Spleen (tissue), 11 donors: Measurements from ENCODE around the gene ADAP1. TPM values are rescaled to one million over a fixed set of nuclear protein-coding genes. Genes with fewer than 3 reads are reported as not detected.
"Not testable (repeated sequence)": the region's sequence is repeated elsewhere in the genome, so short reads cannot be mapped to it uniquely, and the experiment has no call there.

ENCODE experiments used
- DNase-seq: peaks from one replicate; pipeline ENCODE4 v3.0.0-alpha.2; 2020
- H3K27ac ChIP-seq, 8 donors: fragments of 200-600 bp; sonication (generic) in 7 of 8; 1 replicate in 4 of 8; 2 replicates in 4 of 8; pipeline versions ENCODE4 v1.5.0 to v1.8.0; 2016 to 2021; ENCODE audit warnings: inconsistent platforms in 4 of 8, mild to moderate bottlenecking in 4 of 8, moderate library complexity in 1 of 8
- H3K27me3 ChIP-seq, 7 donors: fragments of 200-600 bp; sonication (generic) in 6 of 7; replicated peaks in 1 of 7; 1 replicate in 4 of 7; 2 replicates in 3 of 7; pipeline versions ENCODE4 v1.5.0 to v1.8.0; 2016 to 2021; ENCODE audit warnings: inconsistent platforms in 3 of 7, mild to moderate bottlenecking in 1 of 7
- H3K36me3 ChIP-seq, 6 donors: fragments of 200-600 bp; sonication (generic) in 5 of 6; 1 replicate in 4 of 6; 2 replicates in 2 of 6; pipeline versions ENCODE4 v1.5.0 to v1.8.0; 2016 to 2021; ENCODE audit warnings: inconsistent platforms in 2 of 6
- H3K4me1 ChIP-seq, 6 donors: fragments of 200-600 bp; sonication (generic) in 5 of 6; 1 replicate in 3 of 6; 2 replicates in 3 of 6; pipeline versions ENCODE4 v1.5.0 to v1.8.0; 2016 to 2021; ENCODE audit warnings: inconsistent platforms in 3 of 6
- H3K4me3 ChIP-seq, 8 donors: fragments of 200-600 bp; sonication (generic) in 7 of 8; 1 replicate in 4 of 8; 2 replicates in 4 of 8; pipeline versions ENCODE4 v1.5.0 to v1.8.0; 2016 to 2021; ENCODE audit warnings: inconsistent platforms in 4 of 8, mild to moderate bottlenecking in 4 of 8, moderate library complexity in 2 of 8
- H3K9me3 ChIP-seq, 8 donors: fragments of 200-600 bp; sonication (generic) in 7 of 8; 1 replicate in 4 of 8; 2 replicates in 4 of 8; pipeline versions ENCODE4 v1.5.0 to v1.8.0; 2016 to 2021; ENCODE audit warnings: inconsistent platforms in 4 of 8
- POLR2A ChIP-seq, 3 donors: fragments of 450-650 bp; IDR thresholded peaks; one replicate each; pipeline ENCODE4 v1.5.1; 2017; ENCODE audit warnings: antibody characterized with exemption in 3 of 3, mild to moderate bottlenecking in 1 of 3
- POLR2AphosphoS5 ChIP-seq, 3 donors: sonication (generic); formaldehyde crosslinking; IDR thresholded peaks; one replicate each; pipeline ENCODE4 v1.5.1; 2017; ENCODE audit warnings: antibody characterized with exemption in 3 of 3
- WGBS, 5 donors: extraction: QIAGEN DNeasy Blood & Tissue Kit in 3 of 5; methylation state at CpG; one replicate each; pipeline versions ENCODE4 v1.1.5 to v1.1.7; 2013 to 2018; 5-methylcytosine and 5-hydroxymethylcytosine counted together
- intact Hi-C: fragments of 100-400 bp; cut with DNase I; formaldehyde crosslinking; loops from one replicate; pipeline ENCODE4 v1.15.0; 2023; ENCODE audit warnings: low total_unique reads
- polyA plus RNA-seq, 3 donors: library from polyadenylated mRNA; stranded (reverse); fragments of 200-250 nt; gene quantifications; one replicate each; pipeline ENCODE4 v1.2.1, GENCODE V29; 2013
- total RNA-seq, 7 donors: library from RNA; depleted of rRNA in 3 of 7; stranded (reverse); fragments of >200 nt in 3 of 7; fragmentation: NEBNext Ultra II Directional in 4 of 7; extraction: Animal tissue kit (Norgen Biotek cat#: 25700) in 4 of 7; gene quantifications; one replicate each; pipeline versions ENCODE4 v1.1.0 to v1.2.1, GENCODE V29; 2016 to 2021
- TF ChIP-seq, protein P1 (sequence below), 11 experiments: fragments of 200-600 bp in 7 of 11; fragments of 450-650 bp in 4 of 11; sonication (generic) in 4 of 11; IDR thresholded peaks in 8 of 11; conservative IDR thresholded peaks in 3 of 11; 1 replicate in 7 of 11; 2 replicates in 4 of 11; pipeline versions ENCODE4 v1.4.0 to v1.8.0; 2016 to 2021; ENCODE audit warnings: antibody characterized with exemption in 11 of 11, inconsistent platforms in 4 of 11, mild to moderate bottlenecking in 1 of 11
- donor health status: healthy with polysubstance abuse.
- donor health status: DM: no; HTN: no; CAD: no; lungs with moderate emphysema.
- donor health status: DM: no; HTN: no; CAD: no.
- donor health status: Bipolar disorder and iron deficiency.
- donor health status: healthy.
- donor health status: DM: no; HTN: no; CAD: no.
- donor health status: DM: yes; HTN: yes; CAD: no.

ADAP1 gene
- total and polyA plus RNA-seq, 10 donors = 8.7 to 38.6 (median 22.7) TPM

DNA sequence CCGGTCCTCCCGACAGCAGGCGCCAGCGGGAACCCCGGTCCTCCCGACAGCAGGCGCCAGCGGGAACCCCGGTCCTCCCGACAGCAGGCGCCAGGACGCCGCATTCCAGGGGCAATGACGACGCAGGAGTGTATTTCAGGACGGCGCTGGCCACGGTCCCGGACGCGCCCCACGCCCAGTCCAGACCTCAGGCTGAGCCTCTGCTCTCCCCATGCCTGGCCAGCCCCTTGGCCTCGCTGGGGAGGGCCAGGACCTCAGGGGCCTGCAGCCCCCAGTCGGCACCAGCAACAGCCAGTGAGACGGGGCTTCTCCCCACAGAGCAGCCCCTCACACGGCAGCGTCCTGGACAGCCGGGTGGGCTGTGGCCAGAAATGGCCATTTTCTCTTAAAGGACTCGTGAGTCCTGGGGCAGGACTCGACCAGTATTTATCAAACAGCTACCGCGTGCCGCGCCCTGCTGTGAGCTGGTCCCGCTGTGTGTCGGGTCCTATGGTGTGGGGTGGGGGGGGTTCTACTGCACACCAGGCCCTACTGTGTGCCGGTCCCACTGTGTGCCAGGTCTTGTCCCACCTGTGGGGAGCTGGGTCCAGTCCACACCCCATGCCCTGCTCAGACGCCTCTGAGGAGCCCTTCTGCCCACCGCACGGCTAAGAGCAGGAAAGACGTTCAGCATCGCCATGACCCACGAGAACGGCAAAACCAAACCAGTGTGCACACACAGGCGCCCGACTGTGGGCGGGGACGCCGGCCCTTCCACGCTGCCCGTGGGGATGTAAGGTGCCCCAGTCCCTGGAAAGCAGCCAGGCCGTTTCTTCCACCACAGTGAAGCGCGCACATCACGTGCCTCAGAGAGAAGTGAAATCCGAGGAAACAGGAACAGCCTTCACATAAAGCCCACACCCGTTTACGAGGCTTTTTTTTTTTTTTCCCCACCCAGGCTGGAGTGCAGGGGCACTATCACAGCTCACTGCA is 44.8 kb downstream of the ADAP1 start:
- Histone ChIP-seq H3K4me1 (peaks cover 21 to 66% (median 29%) of the 10 kb centered on the region in 6 donors), H3K9me3 (no peaks in the 10 kb centered on the region), H3K4me3 (peak overlapping the region; percentile 17 to 57 (median 34)), H3K36me3 (peaks cover 0 to 11% (median 0%) of the 10 kb centered on the region in 6 donors), H3K27ac (peak overlapping the region in 5 of 8 donors; percentile 44 to 71 (median 51)), H3K27me3 (peaks cover 0 to 3% (median 0%) of the 10 kb centered on the region in 7 donors)
- DNase-seq = peak; percentile 92
- intact Hi-C loops = loop anchor here (10.0 kb wide), 1 partner anchor 45 kb away; the partner anchor contains the start of gene ADAP1
- 11 to 24% (median 20%) methylated on average over 33 to 56 of the region's 58 CpGs for WGBS, 5 donors
- TF ChIP-seq POLR2AphosphoS5 (IDR thresholded peaks at IDR 0.05) (peak; percentile 58 to 79 (median 66)), POLR2A (IDR thresholded peaks at IDR 0.05) (no peak)
- TF ChIP-seq, protein P1, sequence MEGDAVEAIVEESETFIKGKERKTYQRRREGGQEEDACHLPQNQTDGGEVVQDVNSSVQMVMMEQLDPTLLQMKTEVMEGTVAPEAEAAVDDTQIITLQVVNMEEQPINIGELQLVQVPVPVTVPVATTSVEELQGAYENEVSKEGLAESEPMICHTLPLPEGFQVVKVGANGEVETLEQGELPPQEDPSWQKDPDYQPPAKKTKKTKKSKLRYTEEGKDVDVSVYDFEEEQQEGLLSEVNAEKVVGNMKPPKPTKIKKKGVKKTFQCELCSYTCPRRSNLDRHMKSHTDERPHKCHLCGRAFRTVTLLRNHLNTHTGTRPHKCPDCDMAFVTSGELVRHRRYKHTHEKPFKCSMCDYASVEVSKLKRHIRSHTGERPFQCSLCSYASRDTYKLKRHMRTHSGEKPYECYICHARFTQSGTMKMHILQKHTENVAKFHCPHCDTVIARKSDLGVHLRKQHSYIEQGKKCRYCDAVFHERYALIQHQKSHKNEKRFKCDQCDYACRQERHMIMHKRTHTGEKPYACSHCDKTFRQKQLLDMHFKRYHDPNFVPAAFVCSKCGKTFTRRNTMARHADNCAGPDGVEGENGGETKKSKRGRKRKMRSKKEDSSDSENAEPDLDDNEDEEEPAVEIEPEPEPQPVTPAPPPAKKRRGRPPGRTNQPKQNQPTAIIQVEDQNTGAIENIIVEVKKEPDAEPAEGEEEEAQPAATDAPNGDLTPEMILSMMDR (IDR thresholded peaks at IDR 0.05 in 8 of 11, conservative IDR thresholded peaks at IDR 0.05 in 3 of 11) = no peak

DNA sequence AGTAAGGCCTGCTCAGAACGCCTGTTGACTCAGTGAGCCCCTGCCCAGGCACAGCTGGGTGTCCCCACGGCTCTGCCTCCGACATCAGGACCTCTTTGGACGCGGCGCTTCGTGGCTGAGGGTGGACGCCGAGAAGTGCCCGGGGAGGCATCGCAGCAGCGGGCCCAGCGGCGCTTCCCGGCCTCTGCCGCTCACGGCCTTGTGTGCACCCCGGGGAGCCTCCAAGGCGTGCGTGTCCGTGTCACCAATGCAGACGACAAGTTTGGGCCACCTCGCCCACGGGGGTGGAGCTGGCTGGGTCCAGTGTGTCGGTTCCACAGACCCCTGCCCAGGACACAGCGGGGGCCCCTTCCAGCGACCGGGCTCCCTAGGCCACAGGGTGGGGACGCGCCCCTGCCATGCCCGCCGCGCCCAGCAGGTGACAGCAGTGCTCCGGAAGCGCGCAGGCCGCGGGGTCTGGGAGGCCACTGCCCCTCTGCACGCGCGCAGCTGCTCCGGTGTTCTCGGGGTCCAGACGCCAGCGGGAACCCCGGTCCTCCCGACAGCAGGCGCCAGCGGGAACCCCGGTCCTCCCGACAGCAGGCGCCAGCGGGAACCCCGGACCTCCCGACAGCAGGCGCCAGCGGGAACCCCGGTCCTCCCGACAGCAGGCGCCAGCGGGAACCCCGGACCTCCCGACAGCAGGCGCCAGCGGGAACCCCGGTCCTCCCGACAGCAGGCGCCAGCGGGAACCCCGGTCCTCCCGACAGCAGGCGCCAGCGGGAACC is 45.7 kb downstream of the ADAP1 start:
- H3K4me3 ChIP-seq = peak overlapping the region in 7 of 8 donors; percentile 24 to 57 (median 35)
- peaks cover 21 to 64% (median 29%) of the 10 kb centered on the region in 6 donors for H3K4me1 ChIP-seq
- peaks cover 0 to 19% (median 0%) of the 10 kb centered on the region in 6 donors for H3K36me3 ChIP-seq
- peak overlapping the region in 4 of 8 donors; percentile 24 to 63 (median 40) for H3K27ac ChIP-seq
- intact Hi-C loops = loop anchor here (10.0 kb wide), 1 partner anchor 46 kb away; the partner anchor contains the start of gene ADAP1
- 22 to 64% (median 38%) methylated on average over 16 to 65 of the region's 73 CpGs for WGBS, 5 donors
- not testable (repeated sequence) for H3K9me3 ChIP-seq
- DNase-seq = peak; percentile 93
- TF ChIP-seq POLR2AphosphoS5 (IDR thresholded peaks at IDR 0.05) = peak; percentile 21 to 78 (median 35)
- TF ChIP-seq, protein P1 (IDR thresholded peaks at IDR 0.05 in 8 of 11, conservative IDR thresholded peaks at IDR 0.05 in 3 of 11) = peak; percentile 64 to 94 (median 87)
- H3K27me3 ChIP-seq = peaks cover 0 to 12% (median 0%) of the 10 kb centered on the region in 7 donors

DNA sequence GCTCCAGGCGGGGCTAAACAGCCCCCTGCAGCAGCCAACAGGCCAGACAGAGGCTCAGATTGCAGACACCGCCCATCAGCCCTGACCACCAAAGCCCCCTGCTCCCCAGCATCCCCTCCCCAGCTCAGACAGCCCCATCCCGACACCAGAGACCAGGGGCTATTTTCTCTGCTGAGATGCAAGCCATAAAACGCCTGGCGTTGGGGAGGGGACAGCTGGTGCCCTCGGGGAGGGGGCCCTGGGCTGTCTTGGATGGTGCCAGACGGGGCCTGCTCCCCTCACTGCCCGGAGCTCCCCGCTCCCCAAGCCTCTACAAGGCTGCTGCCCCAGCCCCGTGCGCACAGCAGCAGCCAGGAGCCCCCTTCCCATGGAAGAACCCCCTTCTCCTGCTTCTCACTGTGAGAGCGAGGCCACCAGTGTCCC is 46.3 kb downstream of the ADAP1 start:
- peaks cover 0 to 12% (median 0%) of the 10 kb centered on the region in 7 donors for H3K27me3 ChIP-seq
- intact Hi-C loops = loop anchor here (10.0 kb wide), 1 partner anchor 47 kb away; the partner anchor contains the start of gene ADAP1

More for the DNA sequence above, 46.3 kb downstream of the ADAP1 start:
- Histone ChIP-seq H3K27ac (peak overlapping the region in 4 of 8 donors; percentile 4 to 30 (median 24)), H3K4me3 (peak overlapping the region in 1 of 8 donors; percentile 32), H3K9me3 (no peaks in the 10 kb centered on the region), H3K36me3 (peaks cover 0 to 24% (median 0%) of the 10 kb centered on the region in 6 donors), H3K4me1 (peaks cover 21 to 64% (median 29%) of the 10 kb centered on the region in 6 donors)
- WGBS, 5 donors = 83 to 93% (median 89%) methylated on average over 4 to 12 of the region's 12 CpGs
- no peak for TF ChIP-seq POLR2AphosphoS5 (IDR thresholded peaks at IDR 0.05)
- no peak for TF ChIP-seq POLR2A (IDR thresholded peaks at IDR 0.05)
- TF ChIP-seq, protein P1 (IDR thresholded peaks at IDR 0.05 in 8 of 11, conservative IDR thresholded peaks at IDR 0.05 in 3 of 11) = no peak
- DNase-seq = no peak
